Measurements from ENCODE around the gene MITF. TPM values are rescaled to one million over a fixed set of nuclear protein-coding genes. Genes with fewer than 3 reads are reported as not detected.

Gene MITF
- total and polyA plus RNA-seq, 2 donors (not counting 1 experiment from before 2014, with no cell fraction given), result 0.10 TPM; not detected in 1

GRCh38 chr3:69871251-69871650 lies 132.0 kb downstream of the MITF start:
- Mint-ChIP-seq H3K4me3 (no peak overlapping the region), H3K27me3 (no peaks in the 10 kb centered on the region), H3K4me1 (no peaks in the 10 kb centered on the region), H3K9me3 (ENCODE audit: insufficient read depth) (no peaks in the 10 kb centered on the region), H3K27ac (no peak overlapping the region)
- no peak for DNase-seq
- no peaks in the 10 kb centered on the region for H4K20me1 ChIP-seq (ENCODE audit: control insufficient read depth, insufficient read depth, low read length, poor library complexity, severe bottlenecking)
- no peak for ATAC-seq (ENCODE audit: low read depth)
- WGBS (ENCODE audit: insufficient coverage), result no CpG with 5 or more reads among the region's 2 CpGs
- no peaks in the 10 kb centered on the region for H3K9me3 ChIP-seq (ENCODE audit: control extremely low read depth in 1 of 3, control insufficient read depth in 2 of 3, insufficient read depth in 1 of 3, low read length in 2 of 3)
- no peaks in the 10 kb centered on the region for H3K4me1 ChIP-seq (ENCODE audit: control insufficient read depth in 2 of 2, insufficient read depth in 2 of 2, low read length in 2 of 2)
- H3K27me3 ChIP-seq (replicated peaks in 1 of 4; ENCODE audit: control extremely low read depth in 1 of 4, control insufficient read depth in 3 of 4, insufficient read depth in 4 of 4, low read length in 3 of 4), result no peaks in the 10 kb centered on the region
- ChIA-PET POLR2A (no interaction called here), CTCF (no interaction called here)
- H2AFZ ChIP-seq (ENCODE audit: insufficient read depth, low read depth, low read length, poor library complexity, severe bottlenecking), result no peak overlapping the region
- no peak overlapping the region for H3K4me3 ChIP-seq (ENCODE audit: control extremely low read depth in 1 of 5, extremely low read depth in 1 of 5, insufficient read depth in 1 of 5, low read depth in 2 of 5, low read length in 4 of 5)
- H3K27ac ChIP-seq (ENCODE audit: low read length in 2 of 2), result no peak overlapping the region
- H3K79me2 ChIP-seq (ENCODE audit: control insufficient read depth, insufficient read depth, low read length), result no peaks in the 10 kb centered on the region
- no peak overlapping the region for H3K4me2 ChIP-seq (replicated peaks; ENCODE audit: low read depth, low read length, poor library complexity, severe bottlenecking)
- H3K36me3 ChIP-seq (replicated peaks in 1 of 2; ENCODE audit: control extremely low read depth in 1 of 2, control insufficient read depth in 1 of 2, extremely low read depth in 1 of 2, insufficient read depth in 2 of 2, low read length in 1 of 2), result no peaks in the 10 kb centered on the region
- intact Hi-C loops (cut with micrococcal nuclease), result no loop called here
- H3K9ac ChIP-seq (ENCODE audit: low read length), result no peak overlapping the region
- TF ChIP-seq EZH2 (IDR thresholded peaks at IDR 0.05; ENCODE audit: borderline replicate concordance, insufficient read depth, low read depth, low read length, poor library complexity, severe bottlenecking), result no peak
- no peak for TF ChIP-seq CTCF (IDR thresholded peaks at IDR 0.05)

GRCh38 chr3:69871868-69872267 lies 132.6 kb downstream of the MITF start:
- Histone ChIP-seq H3K4me3 (ENCODE audit: control extremely low read depth in 1 of 5, extremely low read depth in 1 of 5, insufficient read depth in 1 of 5, low read depth in 2 of 5, low read length in 4 of 5) (no peak overlapping the region), H3K9ac (ENCODE audit: low read length) (no peak overlapping the region), H3K4me2 (replicated peaks; ENCODE audit: low read depth, low read length, poor library complexity, severe bottlenecking) (no peak overlapping the region), H3K27ac (ENCODE audit: low read length in 2 of 2) (no peak overlapping the region), H2AFZ (ENCODE audit: insufficient read depth, low read depth, low read length, poor library complexity, severe bottlenecking) (no peak overlapping the region), H3K27me3 (replicated peaks in 1 of 4; ENCODE audit: control extremely low read depth in 1 of 4, control insufficient read depth in 3 of 4, insufficient read depth in 4 of 4, low read length in 3 of 4) (no peaks in the 10 kb centered on the region), H3K79me2 (ENCODE audit: control insufficient read depth, insufficient read depth, low read length) (no peaks in the 10 kb centered on the region), H3K36me3 (replicated peaks in 1 of 2; ENCODE audit: control extremely low read depth in 1 of 2, control insufficient read depth in 1 of 2, extremely low read depth in 1 of 2, insufficient read depth in 2 of 2, low read length in 1 of 2) (no peaks in the 10 kb centered on the region), H3K9me3 (ENCODE audit: control extremely low read depth in 1 of 3, control insufficient read depth in 2 of 3, insufficient read depth in 1 of 3, low read length in 2 of 3) (no peaks in the 10 kb centered on the region), H3K4me1 (ENCODE audit: control insufficient read depth in 2 of 2, insufficient read depth in 2 of 2, low read length in 2 of 2) (no peaks in the 10 kb centered on the region), H4K20me1 (ENCODE audit: control insufficient read depth, insufficient read depth, low read length, poor library complexity, severe bottlenecking) (no peaks in the 10 kb centered on the region)
- no peaks in the 10 kb centered on the region for H3K9me3 Mint-ChIP-seq (ENCODE audit: insufficient read depth)
- no peak overlapping the region for H3K27ac Mint-ChIP-seq
- TF ChIP-seq EZH2 (IDR thresholded peaks at IDR 0.05; ENCODE audit: borderline replicate concordance, insufficient read depth, low read depth, low read length, poor library complexity, severe bottlenecking) (no peak), CTCF (IDR thresholded peaks at IDR 0.05) (no peak)
- no peaks in the 10 kb centered on the region for H3K27me3 Mint-ChIP-seq
- intact Hi-C loops (cut with micrococcal nuclease), result no loop called here
- POLR2A ChIA-PET, result no interaction called here
- no peak for DNase-seq
- H3K4me1 Mint-ChIP-seq, result no peaks in the 10 kb centered on the region
- H3K4me3 Mint-ChIP-seq, result no peak overlapping the region
- no peak for ATAC-seq (ENCODE audit: low read depth)
- CTCF ChIA-PET, result no interaction called here
- 43% methylated on average over 1 of the region's 3 CpGs for WGBS (ENCODE audit: insufficient coverage)
